ENCODE measurements around the gene TSPAN9.

The TSPAN9 gene

DNA sequence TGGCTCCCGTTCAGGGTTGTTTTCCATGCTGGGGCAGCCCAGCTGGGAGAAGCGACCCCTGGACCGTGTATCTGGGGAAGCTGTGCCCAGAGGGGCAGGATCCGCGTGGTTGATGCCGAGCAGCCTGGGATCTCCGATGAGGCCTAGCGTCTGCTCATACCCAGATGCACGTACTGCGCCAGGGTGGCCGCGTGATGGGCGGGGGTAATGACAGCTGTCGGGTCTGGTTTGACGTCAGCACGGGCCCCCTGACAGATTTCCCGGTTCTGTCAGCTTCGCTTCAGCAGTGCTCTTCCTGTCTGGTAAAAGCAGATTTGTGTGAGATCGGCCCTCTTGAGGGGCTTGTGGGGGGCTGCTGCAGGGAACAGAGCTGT lies 147.3 kb downstream of the TSPAN9 start:
- no peak overlapping the region for H3K27ac Mint-ChIP-seq
- no peaks in the 10 kb centered on the region for H3K27me3 Mint-ChIP-seq
- no peak overlapping the region for H3K4me3 Mint-ChIP-seq
- H3K9me3 Mint-ChIP-seq = no peaks in the 10 kb centered on the region
- peaks cover 2% of the 10 kb centered on the region for H3K36me3 Mint-ChIP-seq
- H3K4me1 Mint-ChIP-seq = no peaks in the 10 kb centered on the region

- Mint-ChIP-seq H3K4me1 (no peaks in the 10 kb centered on the region), H3K36me3 (peaks cover 2% of the 10 kb centered on the region), H3K27me3 (no peaks in the 10 kb centered on the region), H3K4me3 (no peak overlapping the region), H3K27ac (no peak overlapping the region), H3K9me3 (no peaks in the 10 kb centered on the region)
Observed at GRCh38 chr12:3225154-3225795, 148.1 kb downstream of the TSPAN9 start.

- Mint-ChIP-seq H3K4me1 (no peaks in the 10 kb centered on the region), H3K27me3 (no peaks in the 10 kb centered on the region), H3K36me3 (peaks cover 2% of the 10 kb centered on the region), H3K4me3 (no peak overlapping the region), H3K9me3 (no peaks in the 10 kb centered on the region), H3K27ac (no peak overlapping the region)
Observed at GRCh38 chr12:3225796-3226180, 148.6 kb downstream of the TSPAN9 start.

- no peak overlapping the region for H3K4me3 Mint-ChIP-seq
- peaks cover 2% of the 10 kb centered on the region for H3K36me3 Mint-ChIP-seq
- no peaks in the 10 kb centered on the region for H3K4me1 Mint-ChIP-seq
- no peak overlapping the region for H3K27ac Mint-ChIP-seq
- no peaks in the 10 kb centered on the region for H3K9me3 Mint-ChIP-seq
- H3K27me3 Mint-ChIP-seq = no peaks in the 10 kb centered on the region
Observed at GRCh38 chr12:3226264-3226663, 149.1 kb downstream of the TSPAN9 start.

DNA sequence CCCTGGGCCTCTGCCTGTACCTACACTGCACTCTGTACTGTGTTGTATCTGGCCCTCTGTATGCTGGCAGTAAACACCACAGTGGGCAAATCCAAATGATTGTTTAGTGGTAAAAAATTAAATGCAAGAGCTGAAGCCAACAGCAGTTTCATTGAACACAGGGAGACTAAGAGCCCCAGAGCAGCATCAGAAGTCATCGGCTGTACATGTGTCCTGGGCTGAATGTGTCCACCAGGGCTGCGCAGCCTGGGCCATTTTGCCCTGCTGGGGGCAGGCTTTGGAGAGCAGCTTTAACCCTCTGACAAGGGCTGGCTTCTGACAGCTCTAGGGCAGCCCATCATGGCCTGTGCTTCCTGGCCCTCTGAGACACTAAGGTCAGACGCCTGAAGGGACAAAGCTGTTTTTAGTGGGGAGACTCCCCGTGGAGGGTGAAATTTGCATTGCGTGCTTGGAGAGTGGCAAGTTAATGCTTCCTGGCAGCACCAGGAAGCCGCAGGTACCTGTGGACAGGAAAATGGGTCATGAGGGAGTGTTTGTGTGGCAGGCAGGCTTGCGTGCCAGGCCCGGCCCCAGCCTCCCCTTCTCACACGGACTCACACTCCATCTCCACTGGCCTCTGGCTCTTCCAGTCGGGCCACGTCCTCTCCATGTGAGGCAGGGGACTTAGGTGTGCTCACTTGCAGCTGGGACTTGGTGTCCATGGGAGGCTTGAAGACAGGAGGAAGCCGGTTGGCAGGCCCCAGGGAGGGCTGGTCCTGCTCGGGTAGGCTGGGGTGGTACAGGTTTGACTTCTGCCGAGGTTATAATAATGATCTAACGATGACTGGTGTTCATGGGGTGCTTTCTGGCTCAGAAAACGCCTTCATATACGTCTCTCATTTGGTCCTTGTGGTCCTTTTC lies 150.1 kb downstream of the TSPAN9 start:
- Mint-ChIP-seq H3K4me1 (no peaks in the 10 kb centered on the region), H3K9me3 (no peaks in the 10 kb centered on the region), H3K27me3 (no peaks in the 10 kb centered on the region), H3K36me3 (peaks cover 2% of the 10 kb centered on the region), H3K4me3 (no peak overlapping the region), H3K27ac (no peak overlapping the region)

DNA sequence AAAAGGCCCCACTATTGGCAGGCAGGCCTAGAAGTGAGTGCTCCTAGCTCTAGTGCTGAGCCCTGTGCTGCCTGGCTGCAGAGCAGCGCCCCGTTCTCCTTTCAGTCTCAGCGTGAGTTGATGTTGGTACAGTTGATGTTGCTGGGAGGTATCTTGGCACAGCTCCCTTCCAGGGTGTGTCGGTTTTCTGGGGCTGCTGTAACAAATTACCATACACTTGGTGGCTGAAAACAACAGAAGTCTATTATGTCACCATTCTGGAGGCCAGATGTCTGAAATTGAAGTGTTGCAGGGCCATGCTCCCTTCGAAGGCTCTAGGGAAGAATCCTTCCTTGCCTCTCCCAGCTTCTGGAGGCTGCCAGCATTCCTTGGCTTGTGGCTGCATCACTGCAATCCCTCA lies 151.4 kb downstream of the TSPAN9 start:
- H3K9me3 Mint-ChIP-seq = no peaks in the 10 kb centered on the region

DNA sequence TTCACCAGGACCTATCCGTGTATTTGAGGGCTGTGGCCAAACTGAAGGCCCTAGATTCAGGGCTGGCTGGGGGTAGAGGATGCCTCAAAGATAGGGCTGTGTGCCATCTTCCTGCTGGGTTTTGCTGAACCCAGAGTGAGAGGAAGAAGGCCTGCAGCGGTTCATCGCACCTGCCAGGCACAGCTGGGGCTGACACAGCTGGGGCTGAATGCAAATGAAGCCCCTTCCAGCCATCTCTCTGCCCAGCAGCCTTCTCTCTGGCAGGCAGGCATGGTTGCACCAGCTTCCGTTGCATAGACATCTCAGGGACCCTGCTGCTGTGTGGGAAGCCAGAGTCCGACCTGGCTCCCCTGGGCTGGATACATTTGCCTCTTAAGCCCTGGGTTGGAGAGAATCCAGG lies 152.4 kb downstream of the TSPAN9 start:
- Mint-ChIP-seq H3K27me3 (no peaks in the 10 kb centered on the region), H3K27ac (no peak overlapping the region), H3K4me1 (no peaks in the 10 kb centered on the region)

More for the DNA sequence above, 151.4 kb downstream of the TSPAN9 start:
- Mint-ChIP-seq H3K4me1 (no peaks in the 10 kb centered on the region), H3K4me3 (no peak overlapping the region), H3K36me3 (peaks cover 2% of the 10 kb centered on the region), H3K27me3 (no peaks in the 10 kb centered on the region), H3K27ac (no peak overlapping the region)

DNA sequence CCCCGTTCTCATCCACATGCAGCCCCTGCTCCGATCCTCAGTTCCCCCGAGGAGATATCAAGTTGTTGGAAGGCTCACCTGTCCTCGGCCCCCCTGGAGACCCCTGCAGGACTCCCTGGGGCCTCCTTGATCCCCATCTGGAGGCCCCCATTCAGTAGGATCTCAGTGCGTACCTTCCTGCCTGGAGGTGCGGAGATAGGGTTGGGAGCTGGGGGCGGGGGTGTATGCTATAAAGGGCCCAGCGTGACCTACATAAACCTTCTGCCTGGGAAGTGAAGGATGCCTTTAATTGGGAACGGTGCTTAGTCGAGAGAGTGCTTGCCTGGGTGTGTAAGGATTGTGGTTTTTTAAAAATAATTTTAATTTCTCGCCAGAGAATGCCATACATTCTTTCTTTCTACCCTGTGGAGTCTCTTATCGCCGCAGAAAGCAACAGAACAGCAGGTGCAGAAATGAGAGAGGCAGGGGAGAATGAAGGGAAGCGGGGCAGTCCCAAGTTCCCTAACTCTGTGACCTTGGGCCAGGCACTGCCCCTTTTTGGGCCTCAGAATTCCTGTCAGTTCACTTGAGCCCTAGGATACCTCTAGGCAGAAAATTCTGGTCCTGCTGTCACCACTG lies 153.7 kb downstream of the TSPAN9 start:
- Mint-ChIP-seq H3K27ac (no peak overlapping the region), H3K27me3 (no peaks in the 10 kb centered on the region)

More for the DNA sequence above, 152.4 kb downstream of the TSPAN9 start:
- Mint-ChIP-seq H3K36me3 (peaks cover 2% of the 10 kb centered on the region), H3K4me3 (no peak overlapping the region), H3K9me3 (no peaks in the 10 kb centered on the region)

DNA sequence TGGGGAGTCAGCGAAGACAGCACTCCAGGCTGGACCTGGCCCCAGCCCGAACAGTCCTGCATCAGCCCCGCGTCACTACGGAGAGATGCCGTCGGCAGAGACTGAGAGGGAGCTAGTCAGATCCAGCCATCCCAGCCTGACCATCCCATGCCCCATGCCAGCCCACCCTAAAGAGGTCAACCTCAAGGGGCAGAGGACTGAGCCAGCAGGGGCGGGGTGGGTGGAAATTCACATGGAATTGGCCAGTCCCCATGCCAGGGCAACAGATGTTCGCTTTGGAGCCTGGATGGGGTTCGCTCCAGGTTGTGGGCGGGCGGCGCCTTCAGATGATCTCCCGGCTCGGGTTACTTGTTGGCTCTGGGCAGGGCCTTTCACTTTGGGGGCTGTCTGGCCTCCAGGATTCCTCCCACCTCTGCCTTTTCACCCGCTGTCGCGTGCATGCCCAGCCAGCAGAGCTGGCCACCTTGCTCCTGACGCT lies 154.3 kb downstream of the TSPAN9 start:
- Mint-ChIP-seq H3K4me3 (no peak overlapping the region), H3K36me3 (peaks cover 2% of the 10 kb centered on the region), H3K4me1 (no peaks in the 10 kb centered on the region), H3K27ac (no peak overlapping the region), H3K9me3 (no peaks in the 10 kb centered on the region), H3K27me3 (no peaks in the 10 kb centered on the region)

More for the DNA sequence above, 153.7 kb downstream of the TSPAN9 start:
- Mint-ChIP-seq H3K4me3 (no peak overlapping the region), H3K36me3 (peaks cover 2% of the 10 kb centered on the region), H3K9me3 (no peaks in the 10 kb centered on the region), H3K4me1 (no peaks in the 10 kb centered on the region)

DNA sequence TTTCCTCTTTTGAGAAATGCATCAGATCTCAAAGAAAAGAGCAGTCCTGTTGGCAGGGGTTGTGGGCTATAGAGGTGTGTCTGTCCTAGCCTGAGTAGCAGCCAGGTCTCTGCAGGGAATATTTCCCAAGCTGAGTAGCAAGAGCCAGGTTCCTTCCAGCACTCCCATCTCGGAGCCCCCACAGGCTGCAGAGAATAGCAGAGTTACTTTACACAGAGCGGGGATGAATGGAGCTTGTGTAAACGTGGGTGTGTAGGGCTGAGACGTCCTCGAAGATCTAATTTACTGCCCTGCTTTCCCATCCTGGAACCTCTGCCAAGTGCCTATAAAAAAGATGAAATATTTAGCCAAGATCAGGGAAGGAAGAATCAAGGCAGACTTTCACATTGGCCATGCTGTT lies 156.6 kb downstream of the TSPAN9 start:
- H3K4me3 Mint-ChIP-seq = no peak overlapping the region
- H3K27ac Mint-ChIP-seq = no peak overlapping the region

GRCh38 chr12:3236345-3237187 lies 159.4 kb downstream of the TSPAN9 start:
- Mint-ChIP-seq H3K27ac (no peak overlapping the region), H3K27me3 (no peaks in the 10 kb centered on the region), H3K9me3 (no peaks in the 10 kb centered on the region), H3K4me1 (no peaks in the 10 kb centered on the region), H3K4me3 (no peak overlapping the region), H3K36me3 (no peaks in the 10 kb centered on the region)

More for the DNA sequence above, 156.6 kb downstream of the TSPAN9 start:
- Mint-ChIP-seq H3K36me3 (peaks cover 2% of the 10 kb centered on the region), H3K27me3 (no peaks in the 10 kb centered on the region), H3K4me1 (no peaks in the 10 kb centered on the region), H3K9me3 (no peaks in the 10 kb centered on the region)

DNA sequence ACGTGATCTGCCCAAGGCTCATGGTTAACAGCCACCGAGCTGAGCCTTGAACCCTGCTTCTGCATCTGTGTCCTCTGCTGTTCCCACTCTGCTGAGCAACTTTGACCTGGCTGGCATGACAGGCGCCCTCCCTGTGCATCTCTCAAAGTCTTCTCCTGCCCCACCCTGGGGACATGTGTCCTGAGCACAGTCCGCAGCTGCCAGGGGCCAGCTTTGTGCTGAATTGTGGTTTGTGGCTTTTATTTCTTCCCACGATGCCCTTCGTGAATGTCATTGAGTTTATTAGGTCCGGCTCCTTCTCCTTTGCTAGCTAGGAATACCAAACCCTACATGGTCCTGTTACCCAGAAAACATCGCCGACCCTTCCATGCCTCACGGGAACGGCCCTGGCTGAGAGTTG lies 161.0 kb downstream of the TSPAN9 start:
- Mint-ChIP-seq H3K36me3 (no peaks in the 10 kb centered on the region), H3K4me3 (no peak overlapping the region), H3K9me3 (no peaks in the 10 kb centered on the region), H3K27ac (no peak overlapping the region), H3K4me1 (no peaks in the 10 kb centered on the region), H3K27me3 (no peaks in the 10 kb centered on the region)

- no peak overlapping the region for H3K27ac Mint-ChIP-seq
- no peak overlapping the region for H3K4me3 Mint-ChIP-seq
- no peaks in the 10 kb centered on the region for H3K36me3 Mint-ChIP-seq
- H3K9me3 Mint-ChIP-seq = no peaks in the 10 kb centered on the region
- H3K27me3 Mint-ChIP-seq = no peaks in the 10 kb centered on the region
- no peaks in the 10 kb centered on the region for H3K4me1 Mint-ChIP-seq
Observed at GRCh38 chr12:3241621-3242020, 164.4 kb downstream of the TSPAN9 start.

DNA sequence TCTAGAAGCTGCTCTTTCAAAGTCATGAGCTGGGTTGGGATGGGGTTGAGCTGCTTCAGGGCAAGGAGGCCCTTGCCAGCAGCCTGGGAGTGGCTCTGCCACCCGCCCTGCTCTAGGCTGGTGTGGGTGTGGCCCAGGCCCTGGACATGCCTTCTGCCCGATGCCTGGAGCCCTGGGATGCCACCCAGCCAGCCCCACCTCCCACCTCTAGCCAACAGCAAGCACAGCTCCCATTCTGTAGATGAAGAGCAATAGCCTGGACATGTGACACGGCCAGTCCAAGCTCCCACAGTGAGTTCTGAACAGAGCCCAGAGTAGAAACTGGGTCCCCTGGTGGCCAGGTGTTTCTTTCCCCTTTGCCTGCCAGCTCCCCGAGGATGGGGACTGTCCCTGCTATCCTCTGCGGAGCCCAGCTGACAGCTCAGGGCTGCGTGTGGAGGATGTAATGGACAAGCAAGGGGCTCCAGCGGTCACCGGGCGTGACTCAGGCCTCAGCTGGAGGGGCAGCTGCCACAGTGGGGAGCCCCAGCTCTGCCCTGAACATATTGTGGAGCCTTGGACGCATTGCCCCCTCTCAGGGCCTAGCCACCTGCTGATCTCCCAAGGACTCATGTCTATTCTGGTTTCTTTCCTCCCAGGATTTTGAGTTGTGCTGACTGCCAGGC lies 165.2 kb downstream of the TSPAN9 start:
- Mint-ChIP-seq H3K4me1 (no peaks in the 10 kb centered on the region), H3K27ac (no peak overlapping the region), H3K36me3 (no peaks in the 10 kb centered on the region), H3K27me3 (no peaks in the 10 kb centered on the region), H3K9me3 (no peaks in the 10 kb centered on the region), H3K4me3 (no peak overlapping the region)
